Mononuclear cell (primary cell): ENCODE data around the gene DYNC1LI1. TPM values are rescaled to one million over a fixed set of nuclear protein-coding genes. Genes with fewer than 3 reads are reported as not detected.
A peak's percentile ranks its signal among the peaks of the same experiment; 100 is the strongest.

Source experiments
- H3K27me3 ChIP-seq: 2 replicates; pipeline ENCODE4 v1.6.0; 2011; ENCODE audit warnings: low read length, control low read depth; ENCODE audit not compliant: insufficient read depth
- H3K4me1 ChIP-seq: 2 replicates; pipeline ENCODE4 v1.5.1; 2011; ENCODE audit warnings: mild to moderate bottlenecking, low read length, control low read depth; ENCODE audit not compliant: insufficient read depth
- H3K4me3 ChIP-seq: 2 replicates; pipeline ENCODE4 v1.5.1; 2011; ENCODE audit warnings: mild to moderate bottlenecking, low read length, moderate library complexity
- H3K9me3 ChIP-seq: 2 replicates; pipeline ENCODE4 v1.5.1; 2011; ENCODE audit warnings: low read depth, mild to moderate bottlenecking, control low read depth, low read length
- total RNA-seq: library from RNA; depleted of rRNA; stranded (reverse); fragments of >200 nt; gene quantifications from one replicate; pipeline ENCODE4 v1.2.3, GENCODE V29; 2012

The DYNC1LI1 gene
- total RNA-seq: 43.3 TPM

DNA sequence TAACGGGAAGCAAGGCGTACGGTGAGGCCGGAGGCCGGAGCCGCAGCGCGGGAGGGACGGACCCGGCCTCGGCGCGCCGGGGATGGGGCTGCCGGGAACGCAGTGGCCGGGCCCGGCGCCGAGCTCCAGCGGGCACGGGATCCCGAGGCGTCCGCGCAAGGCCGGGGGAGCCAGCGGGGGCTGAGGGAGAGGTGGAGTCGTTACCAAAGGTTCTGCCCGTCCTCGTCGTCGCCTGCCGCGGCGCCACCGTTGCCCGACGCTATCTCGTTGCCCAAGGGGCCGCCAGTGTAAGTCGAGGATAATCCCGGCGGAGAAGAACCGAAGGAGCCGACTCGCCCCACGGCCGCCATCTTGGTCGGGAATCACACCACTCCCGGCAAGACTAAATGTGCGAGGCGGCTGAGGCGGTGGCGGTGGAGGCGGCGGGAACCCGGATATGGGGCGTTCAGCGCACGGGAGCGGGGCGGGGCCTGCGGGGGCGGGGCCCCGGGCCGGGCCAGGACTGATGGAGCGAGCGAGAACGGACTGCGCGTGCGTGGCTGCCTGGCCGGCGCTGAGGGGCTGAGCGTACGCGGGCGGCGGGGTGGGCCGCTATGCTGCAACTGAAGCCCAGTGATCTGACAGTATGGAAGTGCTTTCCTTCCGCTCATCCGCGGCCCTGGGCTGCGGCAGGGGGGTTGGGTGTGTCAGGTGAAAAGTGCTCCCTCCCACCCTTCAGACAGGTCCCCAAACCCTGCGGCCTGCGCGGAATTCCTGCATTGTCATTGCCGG lies at the start of gene DYNC1LI1:
DYNC1LI1 (minus strand) TSS at position 438 of the 771 bp plus-strand sequence; CDS start at position 350, 88 bp downstream.
- peak within 1 kb of the TSS; percentile 91 for H3K4me3 ChIP-seq
- H3K27me3 ChIP-seq: no peaks in the 10 kb centered on the region
- no peaks in the 10 kb centered on the region for H3K9me3 ChIP-seq
- peaks cover 41% of the 10 kb centered on the region for H3K4me1 ChIP-seq

DNA sequence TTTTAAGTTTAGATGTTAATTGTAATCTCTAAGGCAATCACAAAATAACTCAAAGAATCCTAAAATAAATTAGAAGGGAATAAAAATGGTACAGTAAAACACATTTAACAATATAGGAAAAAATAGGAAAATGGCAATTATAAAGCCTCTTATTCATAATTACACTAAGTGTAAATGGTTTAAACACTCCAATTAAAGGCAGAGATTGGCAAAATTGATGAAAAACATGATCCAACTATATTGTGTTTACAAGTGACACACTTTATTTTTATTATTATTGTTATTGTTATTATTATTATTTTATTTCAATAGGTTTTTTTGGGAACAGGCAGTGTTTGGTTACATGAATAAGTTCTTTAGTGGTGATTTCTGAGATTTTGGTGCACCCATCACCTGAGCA lies 48.7 kb upstream of the DYNC1LI1 start:
- H3K4me1 ChIP-seq: no peaks in the 10 kb centered on the region
- no peaks in the 10 kb centered on the region for H3K27me3 ChIP-seq
- H3K9me3 ChIP-seq: no peaks in the 10 kb centered on the region
- H3K4me3 ChIP-seq: no peak overlapping the region

- Histone ChIP-seq H3K9me3 (no peaks in the 10 kb centered on the region), H3K4me1 (no peaks in the 10 kb centered on the region), H3K27me3 (no peaks in the 10 kb centered on the region), H3K4me3 (no peak overlapping the region)
Measured at GRCh38 chr3:32616267-32616962, 45.8 kb upstream of the DYNC1LI1 start.

DNA sequence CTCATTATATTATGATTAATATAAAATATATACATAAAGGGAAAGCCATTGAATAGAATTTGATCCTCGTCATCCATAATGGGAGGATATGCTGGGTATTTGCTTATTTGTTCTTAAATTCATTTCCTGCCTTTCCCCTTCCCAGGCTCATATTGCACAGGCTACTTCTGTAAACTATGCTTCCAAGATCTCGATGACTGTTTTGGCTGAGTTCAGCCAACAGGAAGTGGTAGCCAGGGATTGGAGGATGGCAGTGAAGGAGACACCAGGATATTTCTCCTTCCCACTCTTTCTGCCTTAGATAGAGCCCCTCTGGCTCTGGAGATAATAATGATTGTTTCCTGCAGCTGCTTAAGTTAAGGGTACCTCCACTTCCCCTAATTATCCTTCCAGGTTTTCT lies 44.3 kb upstream of the DYNC1LI1 start:
- H3K9me3 ChIP-seq: no peaks in the 10 kb centered on the region
- H3K27me3 ChIP-seq: no peaks in the 10 kb centered on the region
- H3K4me3 ChIP-seq: no peak overlapping the region
- H3K4me1 ChIP-seq: no peaks in the 10 kb centered on the region

DNA sequence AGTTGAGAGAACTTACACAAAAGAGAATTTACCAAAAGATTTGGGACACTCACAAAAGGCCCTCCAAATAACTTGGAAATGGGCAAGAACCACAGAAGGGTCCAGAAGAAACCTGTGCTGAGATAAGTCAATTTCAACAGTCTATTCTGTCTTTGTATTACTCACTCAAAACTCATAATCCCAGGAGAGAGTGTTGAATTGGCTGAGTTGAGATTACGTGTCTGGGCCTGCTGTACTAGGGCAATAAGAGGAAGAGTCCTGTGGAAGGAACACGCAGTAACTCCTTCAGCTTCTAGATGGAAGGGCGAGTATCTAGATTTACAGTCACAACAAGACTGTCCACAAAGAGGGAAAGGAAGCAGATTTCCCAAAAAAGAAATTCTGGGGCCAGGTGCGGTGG lies 42.5 kb upstream of the DYNC1LI1 start:
- Histone ChIP-seq H3K27me3 (no peaks in the 10 kb centered on the region), H3K4me3 (no peak overlapping the region), H3K4me1 (no peaks in the 10 kb centered on the region), H3K9me3 (no peaks in the 10 kb centered on the region)

DNA sequence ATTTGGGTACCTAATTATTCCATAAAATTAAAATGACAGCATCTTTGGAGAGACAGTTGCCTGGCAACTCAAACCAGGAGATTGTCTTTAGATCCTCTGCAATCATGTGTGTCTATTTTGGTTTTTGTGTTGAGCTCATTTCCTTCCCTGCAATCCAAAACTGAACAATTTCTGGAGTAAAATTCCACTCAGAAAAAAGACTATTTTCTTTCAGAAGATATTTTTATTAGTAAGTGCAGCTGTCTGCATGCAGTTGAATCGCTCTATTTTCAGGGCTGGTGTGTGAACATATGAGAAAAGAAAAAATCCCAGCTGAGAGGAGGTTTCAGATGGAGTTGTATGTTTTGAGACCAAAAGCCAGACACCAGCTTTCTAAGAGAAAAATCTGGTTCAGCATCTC lies 41.9 kb upstream of the DYNC1LI1 start:
- H3K4me1 ChIP-seq: no peaks in the 10 kb centered on the region
- no peaks in the 10 kb centered on the region for H3K9me3 ChIP-seq
- no peak overlapping the region for H3K4me3 ChIP-seq
- H3K27me3 ChIP-seq: no peaks in the 10 kb centered on the region

DNA sequence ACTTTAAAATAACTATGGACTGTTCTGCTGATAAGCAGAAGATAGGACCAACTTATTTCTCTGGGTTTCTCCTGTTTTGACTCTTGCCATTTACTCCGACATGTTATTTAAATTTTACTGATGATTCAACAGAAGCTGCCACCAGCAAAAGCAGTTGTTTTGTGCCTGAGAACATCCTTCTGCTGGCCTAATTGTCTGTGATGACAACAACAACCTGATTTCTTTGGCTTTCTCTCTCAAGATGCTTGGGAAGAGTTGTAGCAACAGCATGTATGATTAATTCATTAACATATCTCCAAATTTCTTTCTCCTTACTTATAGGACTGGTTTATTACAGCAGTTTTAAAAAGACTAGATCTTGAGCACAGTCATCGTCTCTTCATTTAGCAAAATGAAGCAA lies 36.9 kb upstream of the DYNC1LI1 start:
- Histone ChIP-seq H3K4me3 (no peak overlapping the region), H3K27me3 (no peaks in the 10 kb centered on the region), H3K9me3 (no peaks in the 10 kb centered on the region), H3K4me1 (no peaks in the 10 kb centered on the region)

- Histone ChIP-seq H3K4me1 (no peaks in the 10 kb centered on the region), H3K4me3 (no peak overlapping the region), H3K9me3 (no peaks in the 10 kb centered on the region), H3K27me3 (no peaks in the 10 kb centered on the region)
Measured at GRCh38 chr3:32606960-32607359, 36.3 kb upstream of the DYNC1LI1 start.

GRCh38 chr3:32606277-32606676 lies 35.6 kb upstream of the DYNC1LI1 start:
- Histone ChIP-seq H3K27me3 (no peaks in the 10 kb centered on the region), H3K4me1 (no peaks in the 10 kb centered on the region), H3K4me3 (no peak overlapping the region)

GRCh38 chr3:32603064-32603463 lies 32.4 kb upstream of the DYNC1LI1 start:
- H3K4me3 ChIP-seq: no peak overlapping the region
- H3K27me3 ChIP-seq: no peaks in the 10 kb centered on the region
- no peaks in the 10 kb centered on the region for H3K9me3 ChIP-seq
- no peaks in the 10 kb centered on the region for H3K4me1 ChIP-seq

More at GRCh38 chr3:32606277-32606676, 35.6 kb upstream of the DYNC1LI1 start:
- no peaks in the 10 kb centered on the region for H3K9me3 ChIP-seq

GRCh38 chr3:32602206-32602605 lies 31.5 kb upstream of the DYNC1LI1 start:
- Histone ChIP-seq H3K4me1 (no peaks in the 10 kb centered on the region), H3K27me3 (no peaks in the 10 kb centered on the region), H3K9me3 (no peaks in the 10 kb centered on the region), H3K4me3 (no peak overlapping the region)

DNA sequence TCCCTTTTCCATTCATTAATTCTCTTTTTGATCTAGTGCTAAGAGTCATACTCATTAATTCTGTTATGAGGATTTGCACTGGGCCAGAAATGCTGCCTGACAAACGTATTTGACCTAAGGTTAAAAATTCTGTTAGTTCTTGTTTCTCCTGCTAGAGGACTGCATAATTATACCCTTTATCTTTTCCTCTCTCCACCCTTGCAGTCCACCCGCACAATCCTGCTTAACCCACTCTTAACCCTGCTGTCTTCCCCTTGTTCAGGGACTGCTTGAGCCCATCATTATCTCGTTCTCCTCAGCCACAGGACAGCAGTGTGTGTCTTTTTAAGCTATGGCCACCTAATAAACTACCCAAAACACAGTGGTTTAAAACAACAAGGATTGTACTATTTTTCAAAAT lies 31.1 kb upstream of the DYNC1LI1 start:
- Histone ChIP-seq H3K9me3 (no peaks in the 10 kb centered on the region), H3K4me3 (no peak overlapping the region), H3K27me3 (no peaks in the 10 kb centered on the region), H3K4me1 (no peaks in the 10 kb centered on the region)

- no peaks in the 10 kb centered on the region for H3K4me1 ChIP-seq
- no peak overlapping the region for H3K4me3 ChIP-seq
- no peaks in the 10 kb centered on the region for H3K9me3 ChIP-seq
- no peaks in the 10 kb centered on the region for H3K27me3 ChIP-seq
Measured at GRCh38 chr3:32597656-32598055, 27.0 kb upstream of the DYNC1LI1 start.

DNA sequence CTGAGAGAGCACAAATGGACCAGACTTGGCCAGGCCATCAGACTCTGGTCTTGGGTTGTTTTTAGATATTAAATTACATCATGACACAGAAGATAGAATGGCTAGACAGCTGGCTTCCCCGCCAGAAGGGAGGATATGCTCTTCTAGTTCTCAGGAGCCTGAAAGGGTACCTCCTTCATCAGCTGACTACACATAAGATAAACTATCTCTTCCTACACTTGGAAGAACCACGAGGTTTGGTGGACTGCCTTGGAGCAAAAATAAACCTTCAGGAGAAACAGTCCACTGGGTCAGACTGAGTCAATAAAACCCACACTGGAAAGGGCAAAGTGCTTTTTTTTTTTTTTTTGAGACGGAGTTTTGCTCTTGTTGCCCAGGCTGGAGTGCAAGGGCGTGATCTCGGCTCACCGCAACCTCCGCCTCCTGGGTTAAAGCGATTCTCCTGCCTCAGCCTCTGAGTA lies 26.3 kb upstream of the DYNC1LI1 start:
- Histone ChIP-seq H3K9me3 (no peaks in the 10 kb centered on the region), H3K27me3 (no peaks in the 10 kb centered on the region), H3K4me1 (no peaks in the 10 kb centered on the region), H3K4me3 (no peak overlapping the region)

- H3K9me3 ChIP-seq: no peaks in the 10 kb centered on the region
- no peak overlapping the region for H3K4me3 ChIP-seq
- no peaks in the 10 kb centered on the region for H3K4me1 ChIP-seq
- no peaks in the 10 kb centered on the region for H3K27me3 ChIP-seq
Measured at GRCh38 chr3:32596282-32596908, 25.7 kb upstream of the DYNC1LI1 start.
